ENCODE measurements around the gene CWC27.

The CWC27 gene

GRCh38 chr5:65012301-65012892 is 243.7 kb downstream of the CWC27 start:
- no peak for DNase-seq

DNA sequence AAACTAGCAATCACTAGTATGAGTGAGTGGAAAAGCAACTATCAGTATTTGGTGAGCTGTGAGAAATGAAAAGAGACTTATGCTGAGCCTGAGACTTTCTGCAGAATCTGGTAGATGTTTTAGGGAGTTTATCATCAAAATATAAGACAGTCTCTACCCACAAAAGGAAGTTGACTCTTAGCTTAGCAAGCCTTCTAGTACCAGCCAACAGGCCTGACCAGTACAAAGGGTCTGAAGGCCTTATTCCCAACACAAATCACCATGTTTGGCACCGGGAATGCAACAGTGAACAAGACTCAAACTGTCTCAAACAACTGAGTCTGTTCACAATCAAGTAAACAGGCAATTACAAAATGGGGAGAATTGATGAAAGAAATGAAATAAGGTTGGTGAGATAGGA is 244.4 kb downstream of the CWC27 start:
- DNase-seq: no peak

GRCh38 chr5:65014769-65015168 is 246.0 kb downstream of the CWC27 start:
- no peak for DNase-seq

DNA sequence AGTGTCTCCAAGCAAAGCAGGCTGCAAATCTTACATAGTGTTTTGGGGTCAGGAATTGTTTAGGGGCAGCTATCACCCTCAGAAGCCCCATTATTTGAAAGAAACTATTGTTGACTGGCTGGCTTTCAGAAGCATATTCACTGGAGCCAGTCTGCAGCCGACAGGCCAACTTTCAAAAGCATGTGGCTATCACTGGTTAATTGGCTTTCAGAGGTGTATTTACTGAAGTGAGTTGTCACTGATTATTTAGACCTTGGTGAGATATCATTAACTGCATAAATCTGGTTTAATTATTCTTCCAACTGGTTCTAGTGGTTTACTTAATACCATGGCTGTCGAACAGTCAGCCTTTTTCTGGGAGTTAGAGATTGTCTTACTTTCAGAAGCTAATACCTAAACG is 247.0 kb downstream of the CWC27 start:
- DNase-seq: no peak

DNA sequence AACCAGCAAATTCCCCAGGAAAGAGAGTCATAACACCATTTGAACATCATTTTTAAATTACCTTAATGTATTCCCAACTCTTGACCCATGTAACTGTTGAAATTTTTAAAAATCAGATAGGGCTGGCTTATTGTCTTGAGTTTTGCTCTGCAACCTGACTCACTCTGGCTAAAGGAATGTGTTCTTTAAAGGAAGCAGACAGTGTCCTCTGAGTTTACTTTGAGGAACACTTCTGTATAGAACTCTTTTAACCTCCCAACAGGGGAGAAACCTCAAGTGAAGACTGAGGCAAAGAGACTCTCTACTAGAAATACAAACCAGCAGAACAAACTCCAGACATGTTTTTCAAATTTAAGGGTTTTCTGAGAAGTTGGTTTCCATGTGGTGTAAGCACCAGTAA is 248.9 kb downstream of the CWC27 start:
- DNase-seq: no peak

- DNase-seq: no peak
Observed at GRCh38 chr5:65018763-65019162, 250.0 kb downstream of the CWC27 start.

- DNase-seq: no peak
Observed at GRCh38 chr5:65020492-65020891, 251.8 kb downstream of the CWC27 start.

GRCh38 chr5:65021527-65022226 is 252.9 kb downstream of the CWC27 start:
- DNase-seq: peak in 1 of 2 donors; percentile 4

DNA sequence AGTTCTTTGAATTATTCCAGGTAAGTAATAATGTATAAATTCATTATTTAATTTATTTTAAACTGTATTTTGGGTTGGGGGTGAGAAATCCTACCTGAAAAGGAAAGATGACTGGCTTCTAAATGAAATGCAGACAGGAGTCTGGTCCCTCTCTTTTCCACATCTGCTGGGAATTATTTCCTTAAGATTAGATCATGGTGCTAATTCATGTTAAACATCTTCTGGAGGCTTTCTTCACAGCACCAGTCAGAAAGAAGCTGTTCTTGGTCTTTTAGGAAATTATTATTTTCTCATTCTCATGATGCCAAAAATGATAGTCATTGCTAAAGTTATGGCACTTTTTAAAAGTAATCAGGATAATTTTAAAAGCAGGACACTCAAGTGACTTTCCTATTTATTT is 254.2 kb downstream of the CWC27 start:
- DNase-seq: no peak

GRCh38 chr5:65024681-65025080 is 256.0 kb downstream of the CWC27 start:
- no peak for DNase-seq

DNA sequence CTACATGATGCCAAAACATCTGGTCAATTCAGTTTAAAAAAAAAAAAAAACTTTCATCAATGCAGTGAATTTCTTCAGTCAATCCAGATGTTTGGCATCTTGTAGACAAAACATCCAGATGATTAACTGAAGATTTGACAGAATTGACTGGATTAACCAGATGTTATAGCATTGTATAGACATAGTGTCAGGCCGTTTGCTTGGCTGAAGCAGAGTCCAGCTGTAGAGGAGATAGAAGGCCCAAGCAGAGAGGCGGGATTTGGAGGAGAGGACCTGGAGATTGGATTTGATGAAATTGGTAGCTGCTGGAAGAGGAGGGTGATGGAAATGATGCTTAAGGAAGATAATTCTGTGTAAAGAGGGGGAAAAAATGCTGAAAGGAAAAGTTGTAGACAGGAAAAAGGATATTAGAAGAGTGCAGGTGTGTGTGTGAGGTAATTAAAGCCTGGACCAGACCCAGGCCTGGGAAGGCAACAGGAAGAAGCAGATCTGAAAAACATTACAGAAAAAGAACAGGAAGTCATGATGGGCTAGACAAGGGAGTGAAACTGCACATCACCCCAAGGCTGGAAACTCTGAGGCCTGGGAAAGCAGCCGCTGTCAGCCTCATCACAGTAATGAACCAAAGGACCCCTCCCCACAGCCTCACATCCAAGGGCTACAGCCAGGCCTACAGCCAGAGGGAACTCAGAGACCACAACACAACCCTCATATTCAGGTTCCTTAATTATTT is 258.3 kb downstream of the CWC27 start:
- no peak for DNase-seq

DNA sequence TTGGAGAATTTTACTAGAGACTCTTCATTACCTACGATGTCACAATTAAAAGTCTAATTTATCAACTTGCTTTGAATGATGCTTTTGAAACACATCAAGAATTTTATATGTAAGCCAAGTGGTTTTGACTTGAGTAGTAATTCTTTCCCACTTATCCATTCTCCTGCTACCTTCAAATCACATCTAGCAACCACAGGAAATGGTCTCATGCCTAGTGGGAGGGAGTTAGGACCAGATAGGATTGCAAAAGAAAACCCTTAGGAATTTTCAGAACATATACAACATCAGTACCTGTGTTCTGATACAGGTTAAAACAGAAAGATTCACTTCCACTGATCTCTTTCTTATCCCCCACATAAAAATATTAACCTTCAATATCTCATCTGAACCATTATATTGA is 260.4 kb downstream of the CWC27 start:
- no peak for DNase-seq

- DNase-seq: no peak
Observed at GRCh38 chr5:65030056-65030455, 261.3 kb downstream of the CWC27 start.

GRCh38 chr5:65032250-65032649 is 263.5 kb downstream of the CWC27 start:
- no peak for DNase-seq

- no peak for DNase-seq
Observed at GRCh38 chr5:65034029-65034812, 265.5 kb downstream of the CWC27 start.

GRCh38 chr5:65034813-65035209 is 266.1 kb downstream of the CWC27 start:
- DNase-seq: no peak

GRCh38 chr5:65035211-65036206 is 266.8 kb downstream of the CWC27 start:
- peak; percentile 86 to 89 for DNase-seq

GRCh38 chr5:65037831-65038815 is 269.4 kb downstream of the CWC27 start:
- peak; percentile 2 to 46 for DNase-seq

DNA sequence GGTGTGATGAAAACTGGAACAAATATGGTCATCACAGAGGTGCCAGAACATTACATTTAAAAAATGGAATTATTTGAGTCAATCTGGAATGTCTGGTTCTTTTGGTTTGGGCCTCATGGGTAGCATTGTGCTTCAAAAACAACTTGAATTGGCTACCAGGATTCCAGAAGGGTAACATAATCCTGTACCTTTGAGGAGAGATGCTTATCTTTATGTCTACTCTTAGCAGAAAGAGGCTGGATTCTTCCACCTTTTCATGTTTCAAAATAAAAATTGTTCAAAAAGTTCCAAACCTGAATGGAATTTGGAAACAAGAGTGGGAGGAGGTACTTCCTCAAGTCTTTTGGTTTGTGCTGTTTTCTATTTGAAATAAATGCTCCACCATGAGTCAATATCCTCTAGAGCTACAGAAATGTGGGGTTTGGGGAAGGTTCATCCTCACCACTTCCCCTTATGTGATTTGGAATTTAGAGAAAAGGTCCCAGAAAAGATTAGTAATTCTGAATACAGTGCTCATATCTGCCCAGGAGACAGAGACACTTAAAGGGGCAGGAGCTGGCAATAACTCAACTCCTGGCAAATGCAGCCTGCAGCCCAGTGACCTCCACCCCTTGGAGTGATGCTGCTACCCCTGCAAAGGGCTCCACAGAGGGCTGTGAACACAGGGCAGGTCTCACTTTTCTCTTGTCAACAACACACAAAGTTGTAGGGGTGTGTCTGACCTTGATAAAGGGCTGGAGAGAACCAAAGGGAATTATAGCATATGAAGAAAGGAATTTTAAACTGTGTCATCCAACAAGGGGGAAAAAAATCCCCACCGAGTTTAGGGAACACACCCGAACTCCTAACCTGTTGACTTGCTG is 272.8 kb downstream of the CWC27 start:
- DNase-seq: no peak

DNA sequence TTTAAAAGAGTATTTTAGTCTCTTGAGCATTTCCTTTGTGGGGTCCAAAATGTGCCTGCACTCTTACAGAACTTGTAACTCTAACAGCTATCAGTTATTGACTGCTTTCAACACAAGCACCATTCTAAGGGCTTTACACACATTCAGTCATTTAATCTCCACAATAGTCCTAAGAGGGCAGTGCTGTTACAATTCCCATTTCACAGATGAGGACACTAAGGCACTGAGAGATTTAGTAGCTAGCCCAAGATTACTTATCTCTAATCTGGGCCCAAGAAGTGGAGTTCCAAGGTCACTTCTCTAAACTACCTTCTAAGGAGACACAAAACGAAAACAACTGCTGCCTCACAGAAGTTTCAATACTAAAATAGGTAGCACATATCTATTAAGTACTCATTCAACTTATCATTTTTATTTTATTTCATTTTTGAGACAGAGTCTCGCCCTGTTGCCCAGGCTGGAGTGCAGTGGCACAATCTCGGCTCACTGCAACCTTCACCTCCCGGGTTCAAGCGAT is 275.2 kb downstream of the CWC27 start:
- no peak for DNase-seq

Data from CD4-positive, alpha-beta T cell treated with Interleukin-1 beta for 1 hour (primary cell).